B cell (primary cell): Measurements from ENCODE around the gene ANTXRL.

Source experiments
- CTCF ChIP-seq: fragments of 200-600 bp; IDR thresholded peaks from one replicate; pipeline ENCODE4 v1.8.0; 2022; ENCODE audit warnings: antibody characterized with exemption, mild to moderate bottlenecking
- EZH2 ChIP-seq: IDR thresholded peaks from 2 replicates; pipeline ENCODE4 v1.6.1; 2012; ENCODE audit warnings: borderline replicate concordance, low read depth, mild to moderate bottlenecking, moderate library complexity, low read length; ENCODE audit not compliant: insufficient read depth, poor library complexity, severe bottlenecking

- TF ChIP-seq CTCF: no peak
- TF ChIP-seq EZH2: no peak
Observed at GRCh38 chr10:46264336-46264735, 22.5 kb upstream of the ANTXRL start.
